ENCODE results near the gene PVR.
A peak's percentile ranks its signal among the peaks of the same experiment; 100 is the strongest.
"Not testable (repeated sequence)": the region's sequence is repeated elsewhere in the genome, so short reads cannot be mapped to it uniquely, and the experiment has no call there.

Gene PVR

DNA sequence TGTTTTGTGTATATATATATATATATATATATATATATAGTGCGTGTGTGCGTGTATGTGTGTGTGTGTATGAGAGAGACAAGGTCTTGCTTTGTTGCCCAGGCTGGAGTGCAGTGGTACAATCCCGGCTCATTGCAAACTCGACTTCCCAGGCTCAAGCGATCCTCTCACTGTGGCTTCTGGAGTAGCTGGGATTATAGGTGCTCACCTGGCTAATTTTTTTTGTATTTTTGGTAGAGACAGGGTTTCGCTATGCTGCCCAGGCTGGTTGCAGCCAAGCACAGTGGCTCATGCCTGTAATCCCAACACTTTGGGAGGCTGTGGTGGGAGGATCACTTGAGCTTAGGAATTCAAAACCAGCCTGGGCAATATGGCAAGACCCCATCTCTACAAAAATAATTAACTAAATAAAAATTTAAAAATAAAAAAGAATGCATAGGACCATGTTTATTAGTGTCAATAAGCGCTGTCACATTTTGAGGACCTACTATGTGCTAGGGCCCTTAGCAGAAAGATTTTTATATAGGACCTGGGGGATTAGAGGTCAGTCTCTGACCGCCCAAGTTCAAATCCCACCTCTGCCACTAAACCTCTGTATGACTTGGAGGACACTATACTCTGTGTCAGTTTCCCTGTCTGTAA lies 1.8 kb downstream of the PVR start:
- no peak for DNase-seq (ENCODE audit: low read depth in 2 of 2)

DNA sequence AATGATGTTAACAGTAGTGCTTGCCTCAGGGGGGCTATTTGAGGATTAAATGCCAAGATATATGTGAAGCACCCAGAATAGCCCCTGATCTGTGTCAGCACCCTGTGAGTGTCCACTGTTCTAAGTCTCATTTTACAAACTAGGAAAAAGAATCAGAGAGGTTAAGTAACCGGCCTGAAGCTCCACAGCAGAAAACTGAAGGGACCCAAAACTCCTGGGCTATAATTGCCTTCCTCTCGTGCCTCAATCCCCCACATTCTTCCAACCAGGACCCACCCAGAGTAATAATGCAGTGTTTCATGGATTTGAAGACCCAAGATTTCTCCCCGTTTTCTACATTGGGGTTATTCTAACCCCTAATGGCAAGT lies 2.3 kb downstream of the PVR start:
- no peak for DNase-seq (ENCODE audit: low read depth in 2 of 2)

DNA sequence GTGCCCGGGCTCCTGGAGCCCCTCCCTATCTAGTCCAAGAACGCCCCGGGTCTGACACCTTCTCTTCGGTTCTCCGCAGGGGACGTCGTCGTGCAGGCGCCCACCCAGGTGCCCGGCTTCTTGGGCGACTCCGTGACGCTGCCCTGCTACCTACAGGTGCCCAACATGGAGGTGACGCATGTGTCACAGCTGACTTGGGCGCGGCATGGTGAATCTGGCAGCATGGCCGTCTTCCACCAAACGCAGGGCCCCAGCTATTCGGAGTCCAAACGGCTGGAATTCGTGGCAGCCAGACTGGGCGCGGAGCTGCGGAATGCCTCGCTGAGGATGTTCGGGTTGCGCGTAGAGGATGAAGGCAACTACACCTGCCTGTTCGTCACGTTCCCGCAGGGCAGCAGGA lies 3.4 kb downstream of the PVR start:
- DNase-seq (ENCODE audit: low read depth in 2 of 2): no peak

DNA sequence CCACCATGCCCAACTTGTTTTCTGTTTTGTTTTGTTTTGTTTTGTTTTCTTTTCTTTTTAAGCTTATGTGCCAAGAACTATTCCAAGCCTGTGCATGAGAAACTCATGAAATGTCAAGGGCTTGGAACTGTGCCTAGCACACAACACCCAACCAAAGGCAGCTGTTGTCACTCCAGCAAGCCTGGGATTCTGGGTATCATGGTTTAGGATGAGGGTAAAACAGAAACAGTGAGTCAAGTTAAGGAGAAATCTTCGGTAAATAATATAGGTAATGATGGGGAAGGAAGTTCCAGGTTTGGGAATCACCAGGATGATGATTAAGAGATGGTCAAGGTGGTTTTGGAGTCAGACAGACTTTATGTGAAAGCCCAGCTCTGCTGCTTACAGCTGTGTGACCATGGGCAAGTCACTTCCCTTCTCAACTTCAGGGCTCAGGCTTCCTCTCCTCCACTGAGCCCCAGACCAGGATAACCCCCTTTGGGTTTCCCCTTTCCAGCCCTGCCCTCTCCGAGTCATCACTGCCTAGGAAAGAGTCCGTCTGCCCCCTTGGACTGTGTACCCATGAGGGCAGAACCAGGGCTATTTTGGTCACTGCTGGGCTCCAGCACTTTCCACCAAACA lies 5.0 kb downstream of the PVR start:
- no peak for DNase-seq (ENCODE audit: low read depth in 2 of 2)

DNA sequence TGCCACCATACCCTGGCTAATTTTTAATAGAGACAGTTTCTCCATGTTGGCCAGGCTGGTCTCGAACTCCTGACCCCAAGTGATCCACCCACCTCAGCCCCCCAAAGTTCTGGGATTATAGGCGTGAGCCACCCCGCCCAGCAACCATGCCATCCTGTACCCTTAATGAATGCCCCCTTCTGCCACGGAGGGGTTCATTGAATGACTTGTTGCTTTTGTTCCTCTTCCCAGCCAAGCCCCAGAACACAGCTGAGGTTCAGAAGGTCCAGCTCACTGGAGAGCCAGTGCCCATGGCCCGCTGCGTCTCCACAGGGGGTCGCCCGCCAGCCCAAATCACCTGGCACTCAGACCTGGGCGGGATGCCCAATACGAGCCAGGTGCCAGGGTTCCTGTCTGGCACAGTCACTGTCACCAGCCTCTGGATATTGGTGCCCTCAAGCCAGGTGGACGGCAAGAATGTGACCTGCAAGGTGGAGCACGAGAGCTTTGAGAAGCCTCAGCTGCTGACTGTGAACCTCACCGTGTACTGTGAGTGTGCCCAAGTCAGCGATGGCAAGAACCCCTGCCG lies 6.0 kb downstream of the PVR start:
- DNase-seq (ENCODE audit: low read depth in 2 of 2): no peak

DNA sequence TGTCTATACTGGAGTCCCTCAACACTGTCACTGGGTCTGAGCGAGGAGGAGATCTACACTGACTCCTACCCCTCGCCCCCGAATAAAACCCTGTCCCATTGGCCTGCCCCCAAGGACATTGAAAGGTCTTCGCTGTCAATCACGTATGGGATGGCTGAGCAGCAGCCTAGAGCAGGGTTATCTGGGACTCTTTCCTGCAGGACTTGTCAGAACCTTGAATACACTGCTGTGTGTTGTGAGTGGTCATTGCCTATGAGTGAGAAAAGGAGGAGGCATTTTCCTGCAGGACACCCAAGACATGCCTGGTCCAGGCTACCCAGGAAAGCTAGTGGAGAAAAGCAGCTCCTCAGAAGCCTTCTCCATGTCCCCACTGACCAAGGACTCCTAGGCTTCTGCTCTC lies 9.6 kb downstream of the PVR start:
- DNase-seq (ENCODE audit: low read depth in 2 of 2): no peak

DNA sequence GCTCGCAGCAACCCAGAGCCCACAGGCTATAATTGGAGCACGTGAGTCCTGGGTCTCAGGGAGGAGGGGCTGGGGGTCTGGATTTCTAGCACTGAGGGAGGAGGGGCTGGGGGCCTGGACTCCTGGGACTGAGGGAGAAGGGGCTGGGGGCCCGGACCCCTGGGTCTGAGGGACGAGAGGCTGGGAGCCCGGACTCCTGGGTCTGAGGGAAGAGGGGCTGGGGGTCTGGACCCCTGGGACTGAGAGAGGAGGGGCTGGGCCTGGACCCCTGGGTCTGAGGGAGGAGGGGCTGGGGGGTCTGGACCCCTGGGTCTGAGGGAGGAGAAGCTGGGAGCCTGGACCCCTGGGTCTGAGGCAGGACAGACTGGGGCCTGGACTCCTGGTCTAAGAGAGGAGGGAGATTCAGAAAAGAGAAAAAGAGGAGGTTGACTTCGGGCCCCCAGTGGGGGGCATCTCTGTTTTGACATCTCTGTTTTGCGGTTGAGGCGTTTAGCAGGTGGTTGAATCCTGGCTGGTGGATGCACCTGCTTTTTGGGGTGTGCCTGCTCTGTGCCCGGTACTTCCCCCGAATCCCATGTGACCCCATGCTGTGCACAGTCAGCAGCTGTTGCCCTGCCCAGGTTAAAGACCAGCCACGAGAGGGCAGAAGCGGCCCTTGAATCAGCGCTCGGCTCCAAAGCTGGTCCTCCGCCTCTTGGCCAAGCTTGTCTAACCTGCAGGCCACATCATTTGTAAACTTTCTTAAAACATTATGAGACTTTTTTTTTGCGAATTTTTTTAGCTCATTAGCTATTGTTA lies 10.5 kb downstream of the PVR start:
- peak; percentile 14 to 36 for DNase-seq (ENCODE audit: low read depth in 2 of 2)

DNA sequence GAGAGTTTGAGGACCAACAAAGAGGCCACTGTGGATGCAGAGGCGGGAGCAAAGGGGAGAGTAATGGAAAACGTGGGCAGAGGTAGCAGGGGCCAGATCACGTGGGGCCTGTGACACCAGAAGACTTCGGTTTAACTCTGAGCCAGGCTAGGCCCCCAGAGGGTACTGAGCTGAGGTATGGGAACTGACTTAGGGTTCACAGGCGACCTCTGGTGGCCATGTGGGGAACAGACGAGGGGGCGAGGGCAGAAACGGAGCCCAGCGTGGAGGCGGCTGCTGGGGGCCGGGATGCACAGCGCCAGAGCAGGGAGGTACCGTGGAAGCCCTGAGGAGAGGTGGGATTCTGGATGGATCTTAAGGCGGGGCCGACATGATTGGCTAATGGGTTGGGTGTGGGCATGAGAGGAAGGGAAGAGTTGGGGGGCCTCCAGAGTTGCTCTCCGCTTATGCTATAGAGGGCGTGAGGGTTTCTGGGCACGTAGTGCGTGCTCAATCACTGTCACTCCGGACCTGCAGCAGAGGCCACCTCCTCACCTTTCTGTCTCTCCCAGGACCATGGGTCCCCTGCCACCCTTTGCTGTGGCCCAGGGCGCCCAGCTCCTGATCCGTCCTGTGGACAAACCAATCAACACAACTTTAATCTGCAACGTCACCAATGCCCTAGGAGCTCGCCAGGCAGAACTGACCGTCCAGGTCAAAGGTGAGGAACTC lies 13.7 kb downstream of the PVR start:
- DNase-seq (ENCODE audit: low read depth in 2 of 2): peak; percentile 30 to 49

DNA sequence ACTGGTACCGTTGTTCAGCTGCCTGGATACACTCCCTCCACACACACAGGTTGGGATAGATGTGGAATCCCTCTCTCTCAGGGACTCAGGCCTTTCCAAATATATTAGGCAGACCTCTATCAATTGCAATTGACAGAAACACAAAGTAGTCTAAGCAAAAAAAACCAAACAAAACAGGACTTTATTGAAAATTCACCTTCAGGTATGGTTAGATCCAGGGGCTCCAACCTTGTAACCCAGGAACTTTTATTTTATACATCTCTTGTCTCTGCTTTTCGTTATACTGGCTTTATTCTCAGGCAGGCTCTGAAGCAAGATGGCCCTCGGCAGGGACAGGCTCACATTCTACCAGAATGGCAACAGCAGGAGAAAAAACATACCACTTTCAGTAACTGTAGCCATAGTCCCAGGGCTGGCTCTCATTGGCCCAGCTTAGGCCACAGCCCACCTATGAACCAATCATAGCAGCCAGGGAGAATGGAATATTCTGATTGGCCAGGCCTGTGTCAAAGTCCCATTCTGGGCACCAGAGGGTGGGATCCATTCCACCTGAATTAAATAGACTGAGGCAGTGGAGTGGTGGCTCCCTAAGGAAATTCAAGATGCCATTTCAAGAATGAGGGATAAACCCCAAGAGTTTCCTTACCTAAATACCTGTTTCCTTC lies 14.5 kb downstream of the PVR start:
- DNase-seq (ENCODE audit: low read depth in 2 of 2): no peak

DNA sequence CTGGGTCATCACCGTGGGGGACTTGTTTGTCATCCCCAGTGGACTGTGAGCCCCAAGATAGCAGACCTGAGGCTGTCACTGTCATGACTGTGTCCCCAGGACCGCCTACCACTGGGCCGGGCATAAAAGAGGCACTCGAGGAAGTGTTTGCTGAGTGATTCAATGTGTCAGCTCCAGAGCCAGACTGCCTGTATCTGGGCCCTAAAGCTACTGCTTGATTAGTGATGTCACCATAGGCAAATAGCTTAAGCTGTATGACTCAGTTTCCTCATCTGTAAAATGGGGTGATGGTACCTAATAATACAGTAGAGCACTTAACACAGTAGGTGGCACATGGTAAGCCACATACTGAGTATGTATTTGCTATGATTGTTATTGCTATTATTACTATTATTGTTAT lies 16.4 kb downstream of the PVR start:
- DNase-seq (ENCODE audit: low read depth in 2 of 2): no peak

DNA sequence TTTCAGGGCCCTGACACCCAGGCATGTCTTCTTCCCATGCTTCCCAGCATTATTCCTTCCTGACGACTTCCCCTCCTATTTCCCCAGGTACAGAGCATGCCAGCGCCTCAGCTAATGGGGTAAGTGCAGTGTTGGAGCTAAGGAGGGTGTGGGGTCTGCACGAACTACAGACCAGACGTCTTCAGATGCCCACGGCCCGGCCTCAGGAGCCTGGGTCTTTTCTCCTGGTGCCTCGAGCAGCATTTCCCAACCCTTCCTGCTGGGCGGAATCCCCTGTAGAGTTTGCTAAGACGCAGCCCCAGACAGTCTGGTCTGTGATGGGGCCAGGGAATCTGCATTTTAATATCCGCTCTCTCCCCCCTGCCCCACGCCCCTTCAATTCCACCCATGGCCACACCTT lies 17.5 kb downstream of the PVR start:
- no peak for DNase-seq (ENCODE audit: low read depth in 2 of 2)

DNA sequence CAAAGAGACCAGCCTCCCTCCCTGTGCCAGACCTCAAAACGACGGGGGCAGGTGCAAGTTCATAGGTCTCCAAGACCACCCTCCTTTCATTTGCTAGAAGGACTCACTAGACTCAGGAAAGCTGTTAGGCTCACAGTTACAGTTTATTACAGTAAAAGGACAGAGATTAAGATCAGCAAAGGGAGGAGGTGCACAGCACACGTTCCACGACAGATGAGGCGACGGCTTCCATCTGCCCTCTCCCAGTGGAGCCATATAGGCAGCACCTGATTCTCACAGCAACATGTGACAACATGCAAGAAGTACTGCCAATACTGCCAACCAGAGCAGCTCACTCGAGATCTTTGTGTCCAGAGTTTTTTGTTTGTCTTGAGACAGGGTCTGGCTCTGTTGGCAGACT lies 18.2 kb downstream of the PVR start:
- no peak for DNase-seq (ENCODE audit: low read depth in 2 of 2)

DNA sequence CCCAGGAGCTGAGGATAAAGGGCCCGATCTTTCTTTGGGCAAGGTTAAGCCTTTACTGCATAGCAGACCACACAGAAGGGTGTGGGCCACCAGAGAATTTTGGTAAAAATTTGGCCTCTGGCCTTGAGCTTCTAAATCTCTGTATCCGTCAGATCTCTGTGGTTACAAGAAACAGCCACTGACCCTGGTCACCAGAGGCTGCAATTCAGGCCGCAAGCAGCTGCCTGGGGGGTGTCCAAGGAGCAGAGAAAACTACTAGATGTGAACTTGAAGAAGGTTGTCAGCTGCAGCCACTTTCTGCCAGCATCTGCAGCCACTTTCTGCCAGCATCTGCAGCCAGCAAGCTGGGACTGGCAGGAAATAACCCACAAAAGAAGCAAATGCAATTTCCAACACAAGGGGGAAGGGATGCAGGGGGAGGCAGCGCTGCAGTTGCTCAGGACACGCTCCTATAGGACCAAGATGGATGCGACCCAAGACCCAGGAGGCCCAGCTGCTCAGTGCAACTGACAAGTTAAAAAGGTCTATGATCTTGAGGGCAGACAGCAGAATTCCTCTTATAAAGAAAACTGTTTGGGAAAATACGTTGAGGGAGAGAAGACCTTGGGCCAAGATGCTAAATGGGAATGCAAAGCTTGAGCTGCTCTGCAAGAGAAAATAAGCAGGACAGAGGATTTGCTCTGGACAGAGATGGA lies 19.1 kb downstream of the PVR start:
- DNase-seq (ENCODE audit: low read depth in 2 of 2): no peak

DNA sequence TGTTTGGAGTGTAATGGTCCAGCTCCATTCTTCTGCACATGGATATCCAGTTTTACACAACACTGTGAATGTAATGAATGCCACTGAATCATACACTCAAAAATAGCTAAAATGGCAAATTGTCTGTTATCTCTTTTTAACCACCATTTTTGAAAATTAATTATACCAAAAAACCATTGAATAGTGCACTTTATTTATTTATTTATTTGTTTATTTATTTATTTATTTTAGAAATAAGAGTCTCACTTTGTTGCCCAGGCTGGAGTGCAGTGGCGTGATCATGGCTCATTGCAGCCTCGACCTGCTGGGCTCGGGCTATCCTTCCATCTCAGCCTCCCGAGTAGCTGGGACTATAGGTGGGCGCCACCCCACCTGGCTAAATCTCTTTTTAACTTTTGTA lies 20.3 kb downstream of the PVR start:
- DNase-seq (ENCODE audit: low read depth in 2 of 2): no peak

DNA sequence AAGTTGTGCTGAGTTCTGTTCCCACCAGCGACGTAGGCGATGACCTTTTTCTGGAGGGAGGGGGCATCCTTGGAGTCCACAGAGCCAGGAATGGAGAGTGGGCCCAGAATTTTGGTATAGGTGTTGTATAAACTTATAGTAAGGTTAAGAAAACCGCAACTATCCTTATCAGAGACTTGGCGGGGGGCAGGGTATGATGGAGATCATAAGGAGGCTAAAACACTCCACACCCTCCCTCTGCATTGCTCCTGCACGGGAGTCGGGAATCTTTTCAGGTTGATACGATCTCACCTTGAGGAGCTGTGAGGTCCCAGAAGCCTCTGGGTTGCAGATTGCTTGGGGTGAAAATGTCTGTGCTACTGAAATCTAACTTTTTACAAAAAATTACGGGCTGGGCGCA lies 21.3 kb downstream of the PVR start:
- no peak for DNase-seq (ENCODE audit: low read depth in 2 of 2)

DNA sequence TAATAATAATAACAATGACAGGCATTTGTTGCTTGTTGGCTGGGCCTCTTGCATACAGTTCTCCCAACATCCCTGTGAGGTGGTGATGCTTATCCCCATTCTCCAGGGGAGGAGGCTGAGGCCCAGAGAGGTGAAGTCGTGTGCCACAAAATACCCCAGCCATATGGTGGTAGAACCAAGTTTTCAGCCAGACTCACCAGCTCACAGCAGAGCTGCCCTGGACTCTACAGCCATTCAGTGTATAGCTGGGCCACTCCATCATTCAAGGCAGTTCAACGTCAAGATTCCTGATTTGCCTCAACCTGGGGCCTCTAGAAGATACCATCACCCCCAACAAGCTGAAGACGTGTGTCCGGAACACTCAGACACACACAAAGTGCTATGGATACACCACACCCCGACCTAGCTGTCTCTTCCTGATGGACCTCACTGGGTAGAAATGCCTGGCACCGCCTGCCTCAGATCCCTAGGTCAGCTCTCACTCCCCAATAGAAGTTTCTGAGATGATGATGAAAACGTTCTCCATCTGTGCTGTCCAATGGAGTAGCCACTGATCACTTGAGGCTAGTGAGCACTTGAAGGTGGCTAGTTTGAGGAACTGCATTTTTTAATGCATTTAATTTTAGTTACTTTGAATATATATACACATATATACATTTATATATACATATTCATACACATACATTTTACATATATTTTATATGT lies 23.3 kb downstream of the PVR start:
- no peak for DNase-seq (ENCODE audit: low read depth in 2 of 2)

DNA sequence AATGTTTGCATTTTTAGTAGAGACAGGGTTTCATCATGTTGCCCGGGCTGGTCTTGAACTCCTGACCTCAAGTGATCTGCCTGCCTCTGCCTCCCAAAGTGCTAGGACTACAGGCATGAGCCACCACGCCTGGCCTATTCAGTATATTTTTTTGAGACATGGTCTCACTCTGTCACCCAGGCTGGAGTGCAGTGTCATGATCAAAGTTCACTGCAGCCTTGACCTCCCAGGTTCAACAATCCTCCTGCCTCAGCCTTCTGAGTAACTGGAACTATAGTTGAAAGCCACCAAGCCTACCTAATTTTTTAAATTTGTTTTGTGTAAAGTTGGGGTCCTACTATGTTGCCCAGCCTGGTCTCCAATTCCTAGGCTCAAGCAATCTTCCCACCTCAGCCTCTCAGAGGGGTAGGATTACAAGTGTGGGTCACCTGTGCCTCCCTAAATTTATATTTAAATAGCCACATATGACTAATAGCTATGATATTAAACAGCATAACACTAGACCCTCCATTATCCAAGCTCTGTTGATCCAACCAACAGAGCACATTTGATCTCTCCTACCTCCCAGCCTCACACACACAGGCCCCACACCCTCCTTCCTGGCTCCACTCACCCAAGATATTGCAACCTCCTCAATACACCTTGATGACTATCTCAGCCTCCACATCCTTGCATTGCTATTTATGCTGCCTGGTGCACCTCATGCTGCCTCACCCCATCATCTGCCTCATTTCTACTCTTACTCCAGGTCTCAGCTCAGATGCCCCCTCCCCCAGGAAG lies 25.5 kb downstream of the PVR start:
- DNase-seq (ENCODE audit: low read depth in 2 of 2): no peak

DNA sequence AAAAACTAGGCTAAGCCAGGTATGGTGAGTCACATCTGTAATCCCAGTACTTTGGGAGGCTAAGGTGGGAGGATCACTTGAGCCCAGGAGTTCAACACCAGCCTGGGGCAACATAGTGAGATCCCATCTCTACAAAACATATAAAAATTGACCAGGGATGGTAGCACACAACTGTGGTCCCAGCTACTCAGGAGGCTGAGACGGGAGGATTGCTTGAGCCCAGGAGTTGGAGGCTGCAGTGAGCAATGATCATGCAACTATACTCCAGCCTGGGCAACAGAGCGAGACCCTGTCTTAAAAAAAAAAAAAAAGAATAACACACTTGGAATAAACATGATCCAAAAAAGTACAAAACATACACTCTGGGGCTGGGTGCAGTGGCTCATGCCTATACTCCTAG lies 26.3 kb downstream of the PVR start:
- not testable (repeated sequence) for DNase-seq (ENCODE audit: low read depth in 2 of 2)

DNA sequence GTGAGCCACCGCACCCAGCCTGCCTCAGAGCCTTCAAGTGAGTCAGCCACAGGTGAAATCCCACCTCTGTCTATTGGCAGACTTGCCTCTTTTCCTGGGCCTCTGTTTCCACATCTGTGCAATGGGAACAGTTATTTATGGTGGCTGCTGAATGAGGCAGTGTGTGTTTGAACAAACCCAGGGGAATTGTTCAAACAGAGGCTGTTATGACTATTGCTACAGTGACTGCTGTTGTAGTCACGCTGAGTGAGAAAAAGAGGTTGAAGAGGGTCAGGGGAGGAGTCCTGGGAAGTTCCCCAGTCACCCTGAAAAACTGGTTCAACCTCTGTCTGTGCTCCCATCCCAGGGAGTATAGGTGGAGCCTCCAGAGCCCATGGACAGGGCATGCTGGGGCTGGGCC lies 27.7 kb downstream of the PVR start, which contains the start of gene CEACAM19:
Gene CEACAM19, plus strand, starts transcription at position 83 of the 400 bp plus-strand sequence. CDS start 450 bp downstream, outside the sequence.
- DNase-seq (ENCODE audit: low read depth in 2 of 2): no peak

DNA sequence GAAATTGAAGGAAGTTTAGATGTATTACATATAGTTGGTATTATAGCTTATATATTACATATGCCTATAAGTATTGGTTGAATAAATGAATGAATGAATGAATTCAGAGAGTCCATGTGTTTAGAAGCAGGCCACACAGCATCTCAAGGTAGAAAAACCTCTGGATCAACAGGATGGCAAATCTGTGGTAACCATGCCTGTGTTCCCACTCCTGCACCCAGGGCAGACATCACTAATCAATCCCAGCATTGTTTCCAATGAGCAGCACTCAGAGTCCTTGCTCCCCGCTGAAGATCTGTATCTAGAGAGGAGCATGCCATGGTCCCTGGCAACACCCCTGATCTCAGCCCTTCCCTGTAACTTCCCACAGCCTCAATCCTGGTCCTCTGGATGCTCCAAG lies 28.5 kb downstream of the PVR start:
- no peak for DNase-seq (ENCODE audit: low read depth in 2 of 2)

Data from stimulated activated CD8-positive, alpha-beta memory T cell treated with anti-CD3 and anti-CD28 coated beads, Interleukin-7, amount 100 ng/mL, for 1 hour (primary cell).